HepG2 (cell line): ENCODE results near the gene TRIM27. TPM values are rescaled to one million over a fixed set of nuclear protein-coding genes. Genes with fewer than 3 reads are reported as not detected.

Experiments used
- ATAC-seq: fragments of 200-7000 bp; cut with Tn5 transposase; 3 replicates; pipeline ENCODE4 v1.9.1; 2020; ENCODE audit warnings: mild to moderate bottlenecking, moderate library complexity
- BruUV-seq: library from RNA; stranded (reverse); fragments of 400-500 nt; replicated peaks from 2 replicates; lab custom pipeline; 2021; lab: Mats Ljungman, UMichigan
- CTCF ChIA-PET: fragments of 300-600 bp; formaldehyde crosslinking; extraction: SDS; loops from one replicate; lab custom pipeline; 2021; ENCODE audit warnings: low total read pairs, inconsistent platforms, low intra/inter-chr PET ratio; lab: Yijun Ruan, JAX
- POLR2A ChIA-PET: fragments of 350-600 bp; sonication (Branson Sonifier 250); formaldehyde crosslinking; loops from one replicate; lab custom pipeline; 2020; ENCODE audit warnings: antibody characterized with exemption, inconsistent platforms; lab: Yijun Ruan, JAX
- DNase-seq: peaks from one replicate; pipeline ENCODE4 v3.0.0-alpha.2; 2015; ENCODE audit warnings: low spot score
- FAIRE-seq: peaks from 3 replicates; lab custom pipeline; 2011; peaks lifted over from hg19 to GRCh38; lab: Jason Lieb, UNC
- H2AFZ ChIP-seq: one replicate; pipeline ENCODE4 v1.6.1; 2011; ENCODE audit warnings: low read length, inconsistent platforms
- H3K27ac ChIP-seq: fragments of 300-600 bp; 3 replicates; pipeline ENCODE4 v1.8.0; 2011; ENCODE audit warnings: mixed run types, mild to moderate bottlenecking, mixed read lengths, low read length, inconsistent platforms; ENCODE audit not compliant: insufficient read depth; ENCODE audit errors: extremely low read length
- H3K27me3 ChIP-seq, 2 experiments: fragments of 200-600 bp in 1 of 2; 2 replicates in 1 of 2; 3 replicates in 1 of 2; pipeline versions ENCODE4 v1.6.0 to v1.8.0; 2011; ENCODE audit warnings: low read length in 2 of 2, mild to moderate bottlenecking in 2 of 2, moderate library complexity in 2 of 2, inconsistent platforms in 1 of 2; ENCODE audit not compliant: insufficient read depth in 2 of 2, control insufficient read depth in 1 of 2
- H3K36me3 ChIP-seq, 2 experiments: fragments of 200-600 bp in 1 of 2; replicated peaks in 1 of 2; 2 replicates in 1 of 2; 3 replicates in 1 of 2; pipeline versions ENCODE4 v1.5.1 to v1.8.0; 2011; ENCODE audit warnings: low read length in 2 of 2, inconsistent platforms in 1 of 2; ENCODE audit not compliant: insufficient read depth in 2 of 2, control insufficient read depth in 1 of 2
- H3K4me1 ChIP-seq: 2 replicates; pipeline ENCODE4 v1.5.1; 2012; ENCODE audit warnings: low read length, inconsistent platforms; ENCODE audit not compliant: insufficient read depth
- H3K4me2 ChIP-seq: 2 replicates; pipeline ENCODE4 v1.6.0; 2011; ENCODE audit warnings: low read depth, low read length, inconsistent platforms
- H3K4me3 ChIP-seq, 3 experiments: fragments of 200-600 bp in 1 of 3; sonication (generic), shearing (Covaris generic) in 1 of 3; replicated peaks in 1 of 3; 2 replicates each; pipeline ENCODE4 v1.5.1; 2011 to 2016; ENCODE audit warnings: low read length in 3 of 3, inconsistent platforms in 2 of 3, low read depth in 2 of 3, mild to moderate bottlenecking in 2 of 3, control low read depth in 1 of 3, mixed read lengths in 1 of 3; ENCODE audit not compliant: insufficient read depth in 1 of 3
- H3K79me2 ChIP-seq: one replicate; pipeline ENCODE4 v1.6.1; 2011; ENCODE audit warnings: low read length, inconsistent platforms; ENCODE audit not compliant: insufficient read depth
- H3K9ac ChIP-seq: 2 replicates; pipeline ENCODE4 v1.6.0; 2011; ENCODE audit warnings: mild to moderate bottlenecking, low read depth, low read length, inconsistent platforms; ENCODE audit not compliant: insufficient read depth
- H3K9me3 ChIP-seq: 2 replicates; pipeline ENCODE4 v1.5.1; 2012; ENCODE audit warnings: mild to moderate bottlenecking, low read length
- H4K20me1 ChIP-seq: 2 replicates; pipeline ENCODE4 v1.6.0; 2011; ENCODE audit warnings: inconsistent platforms, mild to moderate bottlenecking, low read length, moderate library complexity; ENCODE audit not compliant: insufficient read depth
- AGO2 ChIP-seq: fragments of 200-400 bp; formaldehyde crosslinking; optimal IDR thresholded peaks from 2 replicates; pipeline ENCODE3; 2017; ENCODE audit warnings: mild to moderate bottlenecking, low read depth, low read length, moderate library complexity
- ATAD3A ChIP-seq: sonication (generic); formaldehyde crosslinking; IDR thresholded peaks from 2 replicates; pipeline ENCODE4 v1.4.0; 2020; ENCODE audit warnings: missing genetic modification reagents
- EP300 ChIP-seq, 3 experiments: sonication (generic) in 1 of 3; formaldehyde crosslinking in 1 of 3; IDR thresholded peaks; 2 replicates each; pipeline versions ENCODE4 v1.5.1 to v1.6.1; 2011 to 2020; ENCODE audit warnings: low read depth in 2 of 3, low read length in 2 of 3, borderline replicate concordance in 1 of 3, improper control_type of control experiment in 1 of 3, mild to moderate bottlenecking in 1 of 3, missing genetic modification reagents in 1 of 3, moderate library complexity in 1 of 3
- GTF2F1 ChIP-seq: fragments of 150-350 bp; IDR thresholded peaks from 2 replicates; pipeline ENCODE4 v1.6.1; 2014; ENCODE audit warnings: low read length
- HNF4G ChIP-seq, 2 experiments: sonication (generic) in 1 of 2; formaldehyde crosslinking in 1 of 2; IDR thresholded peaks; 2 replicates each; pipeline versions ENCODE4 v1.4.0 to v1.6.1; 2011 to 2020; ENCODE audit warnings: borderline replicate concordance in 2 of 2, low read depth in 2 of 2, mild to moderate bottlenecking in 2 of 2, low read length in 1 of 2, missing genetic modification reagents in 1 of 2, moderate library complexity in 1 of 2
- POLR2AphosphoS5 ChIP-seq: IDR thresholded peaks from 2 replicates; pipeline ENCODE4 v1.6.1; 2012; ENCODE audit warnings: low read depth, low read length
- SIN3B ChIP-seq: fragments of 150-350 bp; IDR thresholded peaks from 2 replicates; pipeline ENCODE4 v1.6.1; 2014; ENCODE audit warnings: low read length
- SIX1 ChIP-seq: sonication (generic); formaldehyde crosslinking; IDR thresholded peaks from 2 replicates; pipeline ENCODE4 v1.4.0; 2020; ENCODE audit warnings: missing genetic modification reagents, borderline replicate concordance
- TARDBP ChIP-seq: sonication (generic); formaldehyde crosslinking; IDR thresholded peaks from 2 replicates; pipeline ENCODE4 v1.8.0; 2022; ENCODE audit warnings: mild to moderate bottlenecking, missing genetic modification reagents
- U2AF1 ChIP-seq: fragments of 200-400 bp; formaldehyde crosslinking; optimal IDR thresholded peaks from 2 replicates; pipeline ENCODE3; 2017; ENCODE audit warnings: mild to moderate bottlenecking, low read depth, low read length
- ZKSCAN8 ChIP-seq: IDR thresholded peaks from 2 replicates; pipeline ENCODE4 v1.6.1; 2016; ENCODE audit warnings: borderline replicate concordance, missing genetic modification reagents, missing compliant biosample characterization
- ZNF296 ChIP-seq: sonication (generic); formaldehyde crosslinking; conservative IDR thresholded peaks from 2 replicates; pipeline ENCODE4 v1.5.0; 2020; ENCODE audit warnings: mild to moderate bottlenecking, missing genetic modification reagents
- WGBS: methylation state at CpG from one replicate; pipeline ENCODE4 v1.1.6; 2017; ENCODE audit warnings: low lambda C conversion rate; 5-methylcytosine and 5-hydroxymethylcytosine counted together
- in situ Hi-C: cut with HindIII; loops from 2 replicates; pipeline ENCODE4 v1.10.0; 2017; ENCODE audit warnings: low pct_unique_long_range_greater_than_20kb; ENCODE audit not compliant: extremely low pct_ligation_motif_present
- intact Hi-C: fragments of 100-400 bp; cut with micrococcal nuclease; formaldehyde crosslinking; loops from one replicate; pipeline ENCODE4 v1.10.0; 2022; ENCODE audit not compliant: unreplicated experiment
- polyA plus RNA-seq, 8 experiments: library from polyadenylated mRNA; depleted of rRNA in 3 of 8; stranded (reverse) in 7 of 8; unstranded in 1 of 8; fragments of >200 nt; fragmentation: Illumina TruSeq in 4 of 8; extraction: Trizol in 4 of 8; gene quantifications; 2 replicates each; pipeline versions ENCODE4 v1.2.1 to v1.2.3, GENCODE V29; 2011 to 2016; ENCODE audit warnings: low read depth in 4 of 8, missing spikeins in 1 of 8, mixed read lengths in 1 of 8; ENCODE audit not compliant: insufficient read depth in 1 of 8
- total RNA-seq, 5 experiments: library from RNA; depleted of rRNA; stranded (reverse); fragments of >200 nt; fragmentation: Illumina TruSeq; extraction: Trizol; gene quantifications; 2 replicates each; pipeline ENCODE4 v1.2.3, GENCODE V29; 2016; ENCODE audit warnings: low read depth in 1 of 5
- TF ChIP-seq, protein P1 (sequence below): sonication (generic); formaldehyde crosslinking; IDR thresholded peaks from 2 replicates; pipeline ENCODE4 v1.4.0; 2020; ENCODE audit warnings: missing genetic modification reagents, borderline replicate concordance

Gene TRIM27
- total and polyA plus RNA-seq, 2 of the 13 experiments (the other 11 are each of a cell fraction or from before 2014, with no cell fraction given), result 88.6 to 112 TPM

DNA sequence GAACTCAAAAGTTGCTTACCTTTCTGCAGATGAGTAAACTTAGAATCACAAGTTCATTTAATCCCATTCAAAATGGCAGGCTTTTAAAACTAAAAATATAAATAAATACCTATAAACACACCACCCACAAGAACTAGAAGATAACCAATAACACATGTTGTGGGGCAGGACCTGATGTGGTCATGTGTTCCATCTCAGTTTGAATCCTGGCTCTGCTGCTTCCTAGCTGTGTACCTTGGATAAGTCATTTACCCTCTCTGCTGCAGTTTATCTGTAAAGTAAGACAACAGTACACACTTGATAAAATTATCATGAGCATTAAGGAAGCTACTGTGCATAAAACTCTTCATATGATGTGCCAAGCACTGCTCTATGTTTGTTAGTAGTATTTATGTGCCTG is 22.0 kb downstream of the TRIM27 start:
- in situ Hi-C loops, result no loop called here

DNA sequence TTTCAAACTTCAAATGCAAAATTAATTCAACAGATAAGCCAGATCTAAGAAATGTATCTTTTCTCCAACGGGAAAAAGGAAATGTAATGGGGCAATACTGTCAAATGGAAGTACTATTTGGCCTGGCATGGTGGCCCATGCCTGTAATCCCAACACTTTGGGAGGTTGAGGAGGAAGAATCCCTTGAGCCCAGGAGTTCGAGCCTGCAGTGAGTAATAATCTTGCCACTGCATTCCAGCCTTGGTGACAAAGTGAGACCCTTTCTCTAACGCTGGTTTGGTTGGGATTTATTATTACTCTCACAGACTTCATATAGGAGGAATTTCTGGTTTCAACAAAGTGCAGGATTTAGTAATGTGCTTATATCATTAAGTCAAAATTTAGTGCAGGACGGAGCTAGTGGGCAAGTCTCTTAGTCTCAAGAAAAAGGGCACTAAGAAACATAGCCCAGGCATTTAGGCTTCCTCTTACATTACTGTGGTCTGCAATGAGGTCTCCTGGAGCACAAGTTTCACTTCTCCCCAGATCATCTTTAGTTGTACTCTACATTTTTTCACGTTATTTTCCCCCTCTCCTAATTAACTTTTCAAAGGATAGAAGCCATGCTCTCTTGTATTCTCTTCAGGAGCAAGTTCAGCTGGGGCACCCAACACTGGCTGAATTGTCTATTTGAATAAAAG is 23.1 kb downstream of the TRIM27 start:
- WGBS, result 91% methylated on average over 5 of the region's 5 CpGs
- H3K4me1 ChIP-seq, result peaks cover 8% of the 10 kb centered on the region; the same call in 1 of the 2 replicates
- H3K27me3 ChIP-seq, result no peaks in the 10 kb centered on the region; a peak in 1 of 5 replicates
- no peak overlapping the region for H3K27ac ChIP-seq
- intact Hi-C loops (no loop called here), in situ Hi-C loops (no loop called here)
- no peak overlapping the region for H3K9ac ChIP-seq
- no peak overlapping the region for H2AFZ ChIP-seq
- ATAC-seq, result no peak
- H3K36me3 ChIP-seq, result peaks cover 22 to 43% of the 10 kb centered on the region in 2 experiments
- H3K4me3 ChIP-seq, result no peak overlapping the region
- no peaks in the 10 kb centered on the region for H4K20me1 ChIP-seq
- FAIRE-seq, result no peak
- CTCF ChIA-PET, result no interaction called here
- POLR2A ChIA-PET, result interaction anchor here (0.7 kb wide), 1 partner anchor 22 kb away, joined by 3 read pairs; no protein-coding TSS in a partner anchor
- no peaks in the 10 kb centered on the region for H3K9me3 ChIP-seq
- no peaks in the 10 kb centered on the region for H3K79me2 ChIP-seq
- no TSS peak for BruUV-seq
- no peak overlapping the region for H3K4me2 ChIP-seq
- DNase-seq, result no peak
- TF ChIP-seq, protein P1, sequence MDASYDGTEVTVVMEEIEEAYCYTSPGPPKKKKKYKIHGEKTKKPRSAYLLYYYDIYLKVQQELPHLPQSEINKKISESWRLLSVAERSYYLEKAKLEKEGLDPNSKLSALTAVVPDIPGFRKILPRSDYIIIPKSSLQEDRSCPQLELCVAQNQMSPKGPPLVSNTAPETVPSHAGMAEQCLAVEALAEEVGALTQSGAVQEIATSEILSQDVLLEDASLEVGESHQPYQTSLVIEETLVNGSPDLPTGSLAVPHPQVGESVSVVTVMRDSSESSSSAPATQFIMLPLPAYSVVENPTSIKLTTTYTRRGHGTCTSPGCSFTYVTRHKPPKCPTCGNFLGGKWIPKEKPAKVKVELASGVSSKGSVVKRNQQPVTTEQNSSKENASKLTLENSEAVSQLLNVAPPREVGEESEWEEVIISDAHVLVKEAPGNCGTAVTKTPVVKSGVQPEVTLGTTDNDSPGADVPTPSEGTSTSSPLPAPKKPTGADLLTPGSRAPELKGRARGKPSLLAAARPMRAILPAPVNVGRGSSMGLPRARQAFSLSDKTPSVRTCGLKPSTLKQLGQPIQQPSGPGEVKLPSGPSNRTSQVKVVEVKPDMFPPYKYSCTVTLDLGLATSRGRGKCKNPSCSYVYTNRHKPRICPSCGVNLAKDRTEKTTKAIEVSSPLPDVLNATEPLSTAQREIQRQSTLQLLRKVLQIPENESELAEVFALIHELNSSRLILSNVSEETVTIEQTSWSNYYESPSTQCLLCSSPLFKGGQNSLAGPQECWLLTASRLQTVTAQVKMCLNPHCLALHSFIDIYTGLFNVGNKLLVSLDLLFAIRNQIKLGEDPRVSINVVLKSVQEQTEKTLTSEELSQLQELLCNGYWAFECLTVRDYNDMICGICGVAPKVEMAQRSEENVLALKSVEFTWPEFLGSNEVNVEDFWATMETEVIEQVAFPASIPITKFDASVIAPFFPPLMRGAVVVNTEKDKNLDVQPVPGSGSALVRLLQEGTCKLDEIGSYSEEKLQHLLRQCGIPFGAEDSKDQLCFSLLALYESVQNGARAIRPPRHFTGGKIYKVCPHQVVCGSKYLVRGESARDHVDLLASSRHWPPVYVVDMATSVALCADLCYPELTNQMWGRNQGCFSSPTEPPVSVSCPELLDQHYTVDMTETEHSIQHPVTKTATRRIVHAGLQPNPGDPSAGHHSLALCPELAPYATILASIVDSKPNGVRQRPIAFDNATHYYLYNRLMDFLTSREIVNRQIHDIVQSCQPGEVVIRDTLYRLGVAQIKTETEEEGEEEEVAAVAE (CRISPR knock-in tag), result no peak
- TF ChIP-seq ZNF296 (CRISPR knock-in tag), result no peak
- TF ChIP-seq ZKSCAN8 (CRISPR knock-in tag), result no peak
- TF ChIP-seq ATAD3A (CRISPR knock-in tag), result no peak
- no peak for TF ChIP-seq SIN3B
- no peak for TF ChIP-seq GTF2F1
- no peak for TF ChIP-seq HNF4G (IDR thresholded peaks at IDR 0.05; ENCODE audit: borderline replicate concordance, low read depth, low read length)
- TF ChIP-seq HNF4G (CRISPR knock-in tag; IDR thresholded peaks at IDR 0.05; ENCODE audit: borderline replicate concordance, low read depth), result no peak
- TF ChIP-seq TARDBP (CRISPR knock-in tag), result no peak

More for the DNA sequence above, 22.0 kb downstream of the TRIM27 start:
- Histone ChIP-seq H3K4me1 (peaks cover 8% of the 10 kb centered on the region; the same call in 1 of the 2 replicates), H3K27ac (no peak overlapping the region), H3K4me3 (no peak overlapping the region), H3K9me3 (no peaks in the 10 kb centered on the region), H3K4me2 (no peak overlapping the region), H3K79me2 (no peaks in the 10 kb centered on the region), H3K9ac (no peak overlapping the region), H3K27me3 (no peaks in the 10 kb centered on the region; a peak in 1 of 5 replicates), H2AFZ (no peak overlapping the region), H3K36me3 (peaks cover 26 to 52% of the 10 kb centered on the region in 2 experiments), H4K20me1 (no peaks in the 10 kb centered on the region)
- intact Hi-C loops, result no loop called here
- no peak for TF ChIP-seq U2AF1
- TF ChIP-seq AGO2, result peak; percentile 12
- no peak for TF ChIP-seq SIX1 (CRISPR knock-in tag)
- no peak for TF ChIP-seq EP300 (IDR thresholded peaks at IDR 0.05; ENCODE audit: low read depth in 2 of 2, low read length in 2 of 2)
- TF ChIP-seq EP300 (CRISPR knock-in tag; IDR thresholded peaks at IDR 0.05; ENCODE audit: borderline replicate concordance), result no peak
- TF ChIP-seq POLR2AphosphoS5, result 0 out of 2 replicates have a peak, but pooled peaks have one; percentile 10
- DNase-seq, result no peak
- CTCF ChIA-PET, result no interaction called here
- ATAC-seq, result no peak
- POLR2A ChIA-PET, result interaction anchor here (0.9 kb wide), 1 partner anchor 22 kb away, joined by 3 read pairs; the partner anchor contains the start of gene TRIM27
- BruUV-seq, result no TSS peak
- no peak for FAIRE-seq
